ENCODE measurements around the gene ANXA4.

Gene ANXA4

DNA sequence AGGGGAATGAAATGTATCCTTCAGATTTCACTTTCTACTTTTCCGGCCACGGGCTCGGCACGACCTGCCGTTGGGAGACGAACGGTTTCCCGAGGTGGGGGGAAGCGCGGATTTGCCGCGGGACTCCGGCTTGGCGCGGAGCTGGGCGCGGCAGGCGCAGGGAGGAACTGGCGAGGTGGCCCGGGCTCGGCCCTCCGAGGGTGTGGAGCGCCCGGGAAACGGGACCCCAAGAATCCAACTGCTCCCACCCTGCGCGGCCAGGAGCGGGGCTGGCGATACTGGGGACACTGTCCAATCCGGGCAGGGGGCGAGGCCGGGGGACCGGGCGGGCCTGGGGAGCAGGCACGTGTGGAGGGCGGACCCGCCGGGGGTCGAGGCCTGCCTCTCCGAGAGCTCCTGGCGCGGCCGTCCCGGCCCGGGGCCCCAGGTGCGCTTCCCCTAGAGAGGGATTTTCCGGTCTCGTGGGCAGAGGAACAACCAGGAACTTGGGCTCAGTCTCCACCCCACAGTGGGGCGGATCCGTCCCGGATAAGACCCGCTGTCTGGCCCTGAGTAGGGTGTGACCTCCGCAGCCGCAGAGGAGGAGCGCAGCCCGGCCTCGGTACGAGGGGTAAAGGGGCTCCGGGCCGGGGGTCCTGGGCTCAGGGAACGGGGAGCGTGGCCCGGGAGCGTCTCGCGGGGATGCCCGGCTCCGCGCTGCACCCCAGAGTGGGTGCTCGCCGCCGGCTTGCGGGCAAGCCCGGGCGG is at the start of gene ANXA4:
TSS of gene ANXA4 (plus strand) at position 560 of the 747 bp plus-strand sequence. CDS start 39,432 bp downstream, outside the sequence.
- peak; percentile 42 for DNase-seq

- DNase-seq, result no peak
These were observed 49.5 kb upstream of the ANXA4 start for GRCh38 chr2:69692424-69692823.

DNA sequence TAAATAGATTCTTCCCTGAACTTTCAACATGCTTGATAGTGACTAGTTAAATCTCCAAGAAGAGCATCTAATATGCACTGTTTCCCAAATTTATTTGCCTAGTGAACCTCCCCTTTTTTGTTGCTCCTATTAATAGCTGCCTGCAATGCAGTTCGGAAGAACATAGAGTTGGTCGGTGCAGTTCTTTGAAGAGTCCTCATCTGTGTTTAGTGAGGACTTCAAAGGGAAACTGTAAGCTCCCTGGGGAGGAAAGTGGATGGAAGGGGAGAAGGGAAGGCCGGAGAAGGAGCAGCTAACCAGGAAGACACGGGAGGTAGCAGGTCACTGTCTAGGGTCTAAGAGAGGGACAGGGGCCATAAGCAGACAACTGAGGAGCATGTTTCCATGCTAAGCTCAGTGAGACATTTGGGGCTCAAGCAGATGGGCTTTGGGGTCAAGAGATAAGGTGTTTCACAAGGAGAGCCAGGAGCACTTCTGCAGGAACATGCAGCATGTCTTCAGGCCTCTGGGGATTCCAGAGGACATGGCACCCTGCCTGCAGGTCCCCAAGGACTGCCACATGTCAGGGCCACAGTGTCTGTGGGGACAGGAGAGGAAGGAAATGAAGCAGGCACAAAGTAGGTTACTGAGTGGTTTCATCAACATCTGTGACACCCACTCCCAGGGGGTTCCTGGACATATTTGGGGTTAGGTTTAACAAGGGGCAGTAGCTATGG is 48.7 kb upstream of the ANXA4 start:
- DNase-seq, result peak; percentile 27

DNA sequence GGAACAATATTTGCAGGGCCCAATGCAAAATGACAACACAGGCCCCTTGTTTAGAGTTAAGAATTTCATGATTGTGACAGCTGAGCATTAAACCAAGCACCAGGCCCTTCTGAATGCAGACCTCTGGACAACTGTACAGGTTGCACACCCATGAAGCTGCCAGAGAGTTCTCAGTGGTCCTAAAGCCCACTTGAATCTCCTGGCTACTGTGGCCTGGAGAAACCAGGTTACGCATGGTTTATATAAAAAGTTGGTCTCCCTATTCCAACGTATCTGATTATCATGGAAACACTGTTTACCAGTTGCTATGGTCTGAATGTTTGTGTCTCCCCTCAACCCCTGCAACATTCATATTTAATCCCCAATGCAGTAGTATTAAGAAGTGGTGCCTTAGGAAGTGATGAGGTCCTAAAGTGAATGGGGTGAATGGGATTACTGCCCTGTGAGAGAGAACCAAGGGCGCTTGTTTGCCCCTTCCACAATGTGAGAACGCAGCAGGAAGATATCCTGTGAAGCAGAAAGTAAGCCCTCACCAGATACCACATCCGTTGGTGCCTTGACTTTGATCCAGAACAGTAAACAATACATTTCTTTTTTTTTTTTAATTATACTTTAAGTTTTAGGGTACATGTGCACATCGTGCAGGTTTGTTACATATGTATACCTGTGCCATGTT is 48.0 kb upstream of the ANXA4 start:
- DNase-seq, result peak; percentile 40

DNA sequence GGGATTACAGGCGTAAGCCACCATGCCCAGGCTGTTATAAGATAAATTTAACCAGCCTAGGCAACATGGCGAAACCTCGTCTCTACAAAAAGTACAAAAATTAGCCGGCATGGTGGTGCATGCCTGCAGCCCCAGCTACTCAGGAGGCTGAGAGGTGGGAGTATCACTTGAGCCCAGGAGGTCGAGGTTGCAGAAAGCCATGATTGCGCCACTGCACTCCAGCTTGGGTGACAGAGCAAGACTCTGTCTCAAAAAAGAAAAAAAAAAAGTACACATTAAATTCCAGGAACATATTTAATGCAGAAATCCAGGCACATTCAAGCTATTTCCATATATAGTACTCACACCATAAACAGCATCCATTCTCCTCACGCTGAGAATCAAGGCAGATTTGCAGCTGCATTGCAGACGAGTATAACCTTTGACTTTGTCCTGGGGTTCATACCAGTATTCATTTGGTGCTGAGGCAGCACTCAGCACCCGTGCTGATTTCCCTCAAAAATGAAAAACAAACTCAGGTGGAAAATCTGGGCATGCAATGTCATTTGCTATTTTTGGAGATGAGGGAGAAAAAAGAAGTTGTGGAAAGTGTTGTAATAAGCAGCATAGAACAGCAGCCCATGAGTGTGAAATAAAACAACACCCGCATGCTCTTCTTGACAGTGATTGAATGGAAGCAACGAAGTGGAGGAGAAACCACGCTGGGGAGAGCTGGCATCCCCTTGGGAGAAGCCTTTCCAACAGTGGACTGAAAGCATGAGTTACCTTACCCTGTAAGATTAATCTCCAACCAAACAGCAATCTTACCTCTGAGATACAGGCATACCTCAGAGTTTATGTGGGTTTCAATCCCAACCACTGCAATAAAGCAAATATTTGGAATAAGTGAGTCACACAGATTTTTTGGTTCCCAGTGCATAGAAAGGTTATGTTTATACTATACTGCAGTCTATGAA is 46.8 kb upstream of the ANXA4 start:
- no peak for DNase-seq

GRCh38 chr2:69695850-69696216 is 46.1 kb upstream of the ANXA4 start:
- no peak for DNase-seq

GRCh38 chr2:69700381-69700780 is 41.6 kb upstream of the ANXA4 start:
- no peak for DNase-seq

- DNase-seq, result no peak
These were observed 40.6 kb upstream of the ANXA4 start for GRCh38 chr2:69701100-69701945.

GRCh38 chr2:69703189-69703588 is 38.7 kb upstream of the ANXA4 start:
- DNase-seq, result no peak

- DNase-seq, result no peak
These were observed 37.5 kb upstream of the ANXA4 start for GRCh38 chr2:69704446-69704845.

GRCh38 chr2:69709290-69709689 is 32.6 kb upstream of the ANXA4 start:
- DNase-seq, result no peak

GRCh38 chr2:69711971-69712370 is 30.0 kb upstream of the ANXA4 start:
- no peak for DNase-seq

DNA sequence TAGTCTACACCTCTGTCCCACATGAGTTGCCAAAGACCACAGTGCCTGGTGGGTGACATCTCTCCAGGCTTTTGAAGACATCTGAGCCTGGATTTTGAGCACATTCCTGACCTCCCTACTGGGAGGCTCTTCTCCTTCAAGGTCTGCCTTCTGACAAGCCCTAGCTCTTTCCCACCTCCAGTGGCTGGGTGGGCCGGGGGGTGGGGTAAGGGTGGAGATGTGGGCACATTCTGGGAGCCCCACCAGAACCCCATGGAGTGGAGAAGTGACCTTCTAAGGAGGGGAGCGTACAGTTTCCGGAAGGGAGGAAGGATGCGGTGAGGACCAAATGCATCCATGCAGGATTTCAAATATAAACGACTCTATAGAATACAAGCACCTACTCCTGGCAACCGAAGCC is 27.9 kb upstream of the ANXA4 start:
- no peak for DNase-seq

GRCh38 chr2:69714539-69715220 is 27.3 kb upstream of the ANXA4 start:
- DNase-seq, result peak; percentile 75

GRCh38 chr2:69715964-69716363 is 26.0 kb upstream of the ANXA4 start:
- DNase-seq, result no peak

- no peak for DNase-seq
These were observed 25.3 kb upstream of the ANXA4 start for GRCh38 chr2:69716555-69717120.

DNA sequence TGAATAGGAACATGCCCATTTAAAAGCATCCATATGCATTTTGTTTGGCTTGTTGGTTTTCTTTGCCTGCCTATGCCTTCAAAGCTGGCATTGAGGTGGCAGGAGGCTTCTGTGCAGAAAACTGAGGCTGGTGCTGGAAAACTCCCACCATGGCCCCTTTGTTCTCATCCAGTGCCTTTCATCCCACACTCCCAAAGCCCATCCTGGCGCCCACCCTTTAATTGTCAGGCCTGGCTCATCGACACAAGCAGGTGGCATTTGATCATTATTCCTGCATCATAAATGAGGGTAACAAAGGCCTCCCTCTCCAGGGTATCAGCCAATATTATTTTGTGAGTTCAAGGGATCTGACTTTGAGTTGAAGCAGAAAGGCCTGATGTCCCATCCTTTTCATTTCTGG is 24.7 kb upstream of the ANXA4 start:
- DNase-seq, result no peak

DNA sequence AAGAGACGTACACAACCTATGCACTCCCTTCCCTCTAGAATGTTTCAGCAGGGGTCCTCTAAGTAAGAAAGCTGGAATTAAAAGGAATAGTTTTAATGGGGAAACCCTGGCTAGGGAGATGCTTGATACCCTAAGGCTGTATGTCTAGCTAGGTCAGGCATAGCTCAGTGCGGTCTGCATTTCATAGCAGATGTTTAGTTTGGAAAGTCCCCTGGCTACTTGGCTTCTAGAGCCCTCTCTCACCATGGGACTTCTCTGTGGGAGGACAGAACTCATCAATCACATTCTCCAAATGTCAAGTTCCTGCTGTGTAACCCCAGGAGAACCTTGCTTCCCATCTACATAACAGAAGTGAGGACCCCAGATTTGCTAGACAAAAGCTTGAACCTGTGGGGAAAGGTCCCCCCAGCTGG is 24.1 kb upstream of the ANXA4 start:
- DNase-seq, result no peak

DNA sequence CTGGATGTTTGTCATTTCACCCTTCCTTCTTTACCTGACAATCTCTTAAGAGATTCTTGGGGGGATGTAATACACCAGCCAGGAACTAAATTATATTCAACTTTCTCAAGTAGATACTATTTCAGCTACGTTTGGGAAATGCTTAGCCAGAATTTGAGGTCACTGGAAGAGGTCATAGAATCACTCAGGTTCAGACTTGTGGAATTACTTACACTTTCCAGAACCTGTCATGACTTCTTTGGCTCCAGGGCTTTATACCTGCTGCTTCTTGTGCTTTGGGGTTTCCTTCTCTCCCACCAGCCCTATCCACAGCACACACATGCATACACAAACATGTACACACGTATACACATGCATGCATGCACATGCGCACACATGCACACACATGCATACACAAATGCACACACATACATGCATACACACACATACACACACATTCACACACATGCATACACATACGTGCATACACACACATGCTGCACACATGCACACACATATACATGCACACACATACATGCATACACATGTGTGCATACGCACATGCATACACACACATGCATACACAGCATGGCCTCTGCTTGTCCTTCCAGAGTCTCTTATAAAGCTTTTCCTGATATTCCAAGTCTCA is 23.5 kb upstream of the ANXA4 start:
- no peak for DNase-seq

DNA sequence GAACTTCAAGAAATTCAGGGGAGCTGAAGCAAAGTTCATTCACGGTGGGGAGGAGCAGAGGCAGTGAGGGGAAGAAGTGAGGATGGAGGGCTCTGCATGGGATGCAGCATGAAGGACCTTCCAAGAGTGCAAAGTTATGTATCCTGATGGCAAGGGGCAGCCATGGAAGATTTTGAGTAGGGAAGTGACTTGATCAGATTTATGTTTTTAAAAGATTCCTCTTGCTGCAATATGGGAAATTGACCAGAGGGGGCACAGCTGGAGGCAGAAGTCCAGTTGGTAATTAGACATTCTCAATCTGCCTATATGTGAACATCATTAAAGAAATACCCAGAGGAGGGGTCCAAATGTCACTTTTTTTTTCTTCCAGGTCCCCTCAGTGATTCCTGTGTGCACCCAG is 21.5 kb upstream of the ANXA4 start:
- DNase-seq, result no peak

All from activated effector memory CD4-positive, alpha-beta T cell treated with Interleukin-2 at 50 U/mL for 16 hours (primary cell).